GM04503 (cell line): ENCODE results near the gene TSTD1.
"Not testable (repeated sequence)": the region's sequence is repeated elsewhere in the genome, so short reads cannot be mapped to it uniquely, and the experiment has no call there.

ENCODE experiments used
- DNase-seq: peaks from one replicate; pipeline ENCODE4 v3.0.0-alpha.2; 2012; ENCODE audit warnings: low read depth

The TSTD1 gene

GRCh38 chr1:161068306-161069234, 29.8 kb upstream of the TSTD1 start:
- DNase-seq = no peak

GRCh38 chr1:161066694-161067093, 27.9 kb upstream of the TSTD1 start:
- DNase-seq = no peak

GRCh38 chr1:161065681-161066080, 26.9 kb upstream of the TSTD1 start:
- DNase-seq = not testable (repeated sequence)

GRCh38 chr1:161063936-161064335, 25.2 kb upstream of the TSTD1 start:
- DNase-seq = not testable (repeated sequence)

GRCh38 chr1:161061419-161061818, 22.7 kb upstream of the TSTD1 start:
- no peak for DNase-seq

- DNase-seq = no peak
These were observed 20.5 kb upstream of the TSTD1 start for GRCh38 chr1:161059293-161059692.

GRCh38 chr1:161054805-161055204, 16.0 kb upstream of the TSTD1 start:
- no peak for DNase-seq

- DNase-seq = no peak
These were observed 15.5 kb upstream of the TSTD1 start for GRCh38 chr1:161054232-161054631.

GRCh38 chr1:161052899-161053298, 14.1 kb upstream of the TSTD1 start:
- no peak for DNase-seq

GRCh38 chr1:161051219-161051618, 12.5 kb upstream of the TSTD1 start:
- DNase-seq = no peak

GRCh38 chr1:161048949-161049722, 10.4 kb upstream of the TSTD1 start:
- DNase-seq = no peak

- no peak for DNase-seq
These were observed 9.0 kb upstream of the TSTD1 start for GRCh38 chr1:161047436-161048420.

- no peak for DNase-seq
These were observed 8.0 kb upstream of the TSTD1 start for GRCh38 chr1:161046605-161047228.

GRCh38 chr1:161045736-161046604, 7.2 kb upstream of the TSTD1 start, which contains the start of gene USF1:
Gene USF1, minus strand, starts transcription at chr1:161045977. Its CDS starts 2,702 bp downstream, at chr1:161043275.
- peak; percentile 77 for DNase-seq

GRCh38 chr1:161044908-161045735, 6.4 kb upstream of the TSTD1 start:
- peak; percentile 28 for DNase-seq

- DNase-seq = peak; percentile 8
These were observed 5.8 kb upstream of the TSTD1 start for GRCh38 chr1:161044535-161044907.

GRCh38 chr1:161039546-161039945, 782 bp upstream of the TSTD1 start:
- no peak for DNase-seq

GRCh38 chr1:161039154-161039545, 386 bp upstream of the TSTD1 start:
- no peak for DNase-seq
